WTC11 (cell line): Measurements from ENCODE around the gene ABCB6. TPM values are rescaled to one million over a fixed set of nuclear protein-coding genes. Genes with fewer than 3 reads are reported as not detected.

ENCODE experiments used
- ATAC-seq: fragments of 200-7000 bp; cut with Tn5 transposase; 2 replicates; pipeline ENCODE4 v1.10.0; 2021; ENCODE audit warnings: mild to moderate bottlenecking, moderate library complexity
- CTCF ChIA-PET: fragments of 300-600 bp; sonication (Branson Sonifier 250); formaldehyde crosslinking; loops from one replicate; lab custom pipeline; 2021; ENCODE audit warnings: antibody characterized with exemption; lab: Charles Lee
- POLR2A ChIA-PET: fragments of 350-600 bp; sonication (Branson Sonifier 250); formaldehyde crosslinking; loops from one replicate; lab custom pipeline; 2021; ENCODE audit warnings: antibody characterized with exemption; lab: Charles Lee
- DNase-seq: peaks from one replicate; pipeline ENCODE4 v3.0.0; 2021; ENCODE audit warnings: low spot score
- H3K27ac Mint-ChIP-seq: 2 replicates; pipeline ENCODE4 v1.8.0; 2021; ENCODE audit warnings: mixed read lengths
- H3K27me3 Mint-ChIP-seq: 2 replicates; pipeline ENCODE4 v1.8.0; 2021; ENCODE audit warnings: low read depth, mild to moderate bottlenecking, moderate library complexity, mixed read lengths
- H3K36me3 Mint-ChIP-seq: 2 replicates; pipeline ENCODE4 v1.8.0; 2021; ENCODE audit warnings: mixed read lengths
- H3K4me1 Mint-ChIP-seq: 2 replicates; pipeline ENCODE4 v1.8.0; 2022; ENCODE audit warnings: mixed read lengths
- H3K4me3 Mint-ChIP-seq: 2 replicates; pipeline ENCODE4 v1.8.0; 2021; ENCODE audit warnings: mild to moderate bottlenecking, moderate library complexity, mixed read lengths
- H3K9me3 Mint-ChIP-seq: 2 replicates; pipeline ENCODE4 v1.8.0; 2021; ENCODE audit warnings: mixed read lengths
- ETV6 ChIP-seq: sonication (generic); formaldehyde crosslinking; IDR thresholded peaks from 2 replicates; pipeline ENCODE4 v1.8.1; 2022; ENCODE audit warnings: mild to moderate bottlenecking, missing genetic modification reagents
- FOXK1 ChIP-seq: sonication (generic); formaldehyde crosslinking; IDR thresholded peaks from 2 replicates; pipeline ENCODE4 v1.8.0; 2022; ENCODE audit warnings: mild to moderate bottlenecking, moderate library complexity, missing genetic modification reagents
- FOXP1 ChIP-seq: sonication (generic); formaldehyde crosslinking; IDR thresholded peaks from 2 replicates; pipeline ENCODE4 v1.8.0; 2022; ENCODE audit warnings: missing genetic modification reagents, mild to moderate bottlenecking, moderate library complexity, borderline replicate concordance
- FOXP4 ChIP-seq: sonication (generic); formaldehyde crosslinking; IDR thresholded peaks from 2 replicates; pipeline ENCODE4 v1.8.0; 2022; ENCODE audit warnings: mild to moderate bottlenecking, missing genetic modification reagents
- GABPB1 ChIP-seq: sonication (generic); formaldehyde crosslinking; IDR thresholded peaks from 2 replicates; pipeline ENCODE4 v1.8.1; 2023; ENCODE audit warnings: mild to moderate bottlenecking, missing genetic modification reagents
- GTF2I ChIP-seq: fragments of 250-450 bp; sonication (Bioruptor Pico); conservative IDR thresholded peaks from 2 replicates; pipeline ENCODE4 v1.4.0; 2021; ENCODE audit warnings: mild to moderate bottlenecking
- HMGA2 ChIP-seq: fragments of 250-450 bp; sonication (Bioruptor Pico); IDR thresholded peaks from 2 replicates; pipeline ENCODE4 v1.4.0; 2021; ENCODE audit warnings: mild to moderate bottlenecking, moderate library complexity
- HMGXB4 ChIP-seq: sonication (generic); formaldehyde crosslinking; IDR thresholded peaks from 2 replicates; pipeline ENCODE4 v1.8.1; 2023; ENCODE audit warnings: mild to moderate bottlenecking, moderate library complexity, missing genetic modification reagents
- JUN ChIP-seq: sonication (generic); formaldehyde crosslinking; IDR thresholded peaks from 2 replicates; pipeline ENCODE4 v1.8.0; 2023; ENCODE audit warnings: mild to moderate bottlenecking, missing genetic modification reagents
- KAT7 ChIP-seq: sonication (generic); formaldehyde crosslinking; IDR thresholded peaks from 2 replicates; pipeline ENCODE4 v1.8.1; 2023; ENCODE audit warnings: missing genetic modification reagents, mild to moderate bottlenecking, borderline replicate concordance
- MYBL2 ChIP-seq: sonication (generic); formaldehyde crosslinking; IDR thresholded peaks from 2 replicates; pipeline ENCODE4 v1.8.1; 2023; ENCODE audit warnings: mild to moderate bottlenecking, moderate library complexity, missing genetic modification reagents
- PREB ChIP-seq: sonication (generic); formaldehyde crosslinking; IDR thresholded peaks from 2 replicates; pipeline ENCODE4 v1.8.1; 2022; ENCODE audit warnings: mild to moderate bottlenecking, missing genetic modification reagents, moderate library complexity, borderline replicate concordance
- SMAD3 ChIP-seq: sonication (generic); formaldehyde crosslinking; IDR thresholded peaks from 2 replicates; pipeline ENCODE4 v1.8.0; 2022; ENCODE audit warnings: missing genetic modification reagents, mild to moderate bottlenecking, borderline replicate concordance
- SP1 ChIP-seq: sonication (generic); formaldehyde crosslinking; conservative IDR thresholded peaks from 2 replicates; pipeline ENCODE4 v1.8.1; 2022; ENCODE audit warnings: missing genetic modification reagents
- ZNF396 ChIP-seq: fragments of 250-450 bp; sonication (Bioruptor Pico); IDR thresholded peaks from 2 replicates; pipeline ENCODE4 v1.8.0; 2021; ENCODE audit warnings: mild to moderate bottlenecking, moderate library complexity, borderline replicate concordance
- total RNA-seq: library from RNA; stranded (reverse); gene quantifications from 3 replicates; pipeline ENCODE4 v1.2.3, GENCODE V29; 2021
- TF ChIP-seq, protein P1 (sequence below): sonication (generic); formaldehyde crosslinking; IDR thresholded peaks from 2 replicates; pipeline ENCODE4 v1.8.0; 2022; ENCODE audit warnings: mild to moderate bottlenecking, missing genetic modification reagents
- TF ChIP-seq, protein P2 (sequence below): sonication (generic); formaldehyde crosslinking; conservative IDR thresholded peaks from 2 replicates; pipeline ENCODE4 v1.8.1; 2023; ENCODE audit warnings: mild to moderate bottlenecking, low read depth, missing genetic modification reagents, moderate library complexity
- TF ChIP-seq, protein P3 (sequence below): sonication (generic); formaldehyde crosslinking; IDR thresholded peaks from 2 replicates; pipeline ENCODE4 v1.8.1; 2023; ENCODE audit warnings: mild to moderate bottlenecking, missing genetic modification reagents, moderate library complexity

The ABCB6 gene
- total RNA-seq, 1 experiment from 2014 or later = 44.8 TPM

DNA sequence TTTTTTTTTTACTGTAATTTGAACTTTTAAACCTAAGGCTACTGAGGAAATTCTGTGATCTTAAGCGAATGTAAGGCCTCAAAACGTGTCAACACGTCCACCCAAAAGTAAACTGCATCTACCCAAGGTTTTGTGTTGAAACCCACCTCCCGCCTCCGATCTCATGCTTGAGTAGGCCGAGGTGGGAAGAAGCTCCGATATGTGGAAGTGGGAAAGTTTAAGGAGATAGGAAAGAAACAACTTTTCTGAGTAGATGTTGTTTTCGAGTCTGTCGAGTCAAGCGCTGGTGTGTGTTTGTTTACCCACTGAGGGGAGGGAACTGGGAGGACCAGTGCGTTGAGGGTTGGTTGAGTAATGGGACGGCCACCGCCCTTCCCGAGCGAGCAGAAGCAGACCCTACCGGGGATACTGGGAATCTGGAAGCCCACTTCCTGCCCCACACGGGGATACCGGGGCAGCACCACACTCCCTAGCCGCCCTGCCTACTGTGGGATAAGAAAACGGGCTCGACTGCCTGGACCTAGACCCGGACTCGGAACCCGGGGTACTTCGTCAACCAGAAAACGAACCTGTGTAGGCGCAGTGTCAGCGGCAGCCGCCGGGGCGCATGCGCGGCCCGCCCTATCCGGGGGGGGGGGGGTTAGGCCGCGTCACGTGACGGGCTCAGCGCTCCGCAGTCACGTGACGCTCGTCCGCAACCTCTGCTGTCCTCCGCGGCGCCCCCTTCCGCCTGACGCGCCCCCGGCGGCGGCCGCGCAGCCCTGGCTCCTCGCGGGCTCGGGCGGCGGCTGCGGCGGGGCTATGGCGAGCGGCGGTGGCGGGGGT lies 41.0 kb downstream of the ABCB6 start, which contains the start of gene RETREG2:
Gene RETREG2, plus strand, starts transcription at position 724 of the 825 bp plus-strand sequence. Its CDS starts 78 bp downstream, at position 802.
- H3K36me3 Mint-ChIP-seq = peaks cover 23% of the 10 kb centered on the region
- POLR2A ChIA-PET = interaction anchor here (1.8 kb wide), 1 partner anchor 29 kb away, joined by 6 read pairs; the partner anchor contains the start of gene ZFAND2B
- peak; percentile 66 for ATAC-seq

More for the DNA sequence above, 41.0 kb downstream of the ABCB6 start, which contains the start of gene RETREG2:
- Mint-ChIP-seq H3K27ac (peak within 1 kb of the TSS; percentile 98), H3K4me1 (peaks cover 19% of the 10 kb centered on the region), H3K27me3 (no peaks in the 10 kb centered on the region), H3K9me3 (no peaks in the 10 kb centered on the region), H3K4me3 (peak within 1 kb of the TSS; percentile 88)
- CTCF ChIA-PET = interaction anchor here (0.7 to 1.3 kb wide), 2 partner anchors 76 to 84 kb away, joined by 3 to 4 read pairs; partner anchors contain the start of gene TUBA4A
- DNase-seq = peak; percentile 78
- TF ChIP-seq JUN (no peak), HMGA2 (CRISPR knock-in tag) (no peak), KAT7 (CRISPR knock-in tag) (peak; percentile 21; the same call in 1 of the 2 replicates), HMGXB4 (CRISPR knock-in tag) (peak; percentile 80), MYBL2 (CRISPR knock-in tag) (0 out of 2 replicates have a peak, but pooled peaks have one; percentile 37), GABPB1 (CRISPR knock-in tag) (peak; percentile 86), ZNF396 (CRISPR knock-in tag) (no peak), GTF2I (CRISPR knock-in tag) (no peak), SMAD3 (CRISPR knock-in tag) (0 out of 2 replicates have a peak, but pooled peaks have one; percentile 25), ETV6 (CRISPR knock-in tag) (peak; percentile 49), FOXP4 (no peak; the same call in 1 of the 2 replicates), PREB (no peak), FOXP1 (CRISPR knock-in tag) (peak; percentile 59; the same call in 1 of the 2 replicates), FOXK1 (peak; percentile 22; the same call in 1 of the 2 replicates), SP1 (peak; percentile 83)
- TF ChIP-seq, protein P1, sequence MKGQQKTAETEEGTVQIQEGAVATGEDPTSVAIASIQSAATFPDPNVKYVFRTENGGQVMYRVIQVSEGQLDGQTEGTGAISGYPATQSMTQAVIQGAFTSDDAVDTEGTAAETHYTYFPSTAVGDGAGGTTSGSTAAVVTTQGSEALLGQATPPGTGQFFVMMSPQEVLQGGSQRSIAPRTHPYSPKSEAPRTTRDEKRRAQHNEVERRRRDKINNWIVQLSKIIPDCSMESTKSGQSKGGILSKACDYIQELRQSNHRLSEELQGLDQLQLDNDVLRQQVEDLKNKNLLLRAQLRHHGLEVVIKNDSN (CRISPR knock-in tag) = peak; percentile 94
- TF ChIP-seq, protein P2, sequence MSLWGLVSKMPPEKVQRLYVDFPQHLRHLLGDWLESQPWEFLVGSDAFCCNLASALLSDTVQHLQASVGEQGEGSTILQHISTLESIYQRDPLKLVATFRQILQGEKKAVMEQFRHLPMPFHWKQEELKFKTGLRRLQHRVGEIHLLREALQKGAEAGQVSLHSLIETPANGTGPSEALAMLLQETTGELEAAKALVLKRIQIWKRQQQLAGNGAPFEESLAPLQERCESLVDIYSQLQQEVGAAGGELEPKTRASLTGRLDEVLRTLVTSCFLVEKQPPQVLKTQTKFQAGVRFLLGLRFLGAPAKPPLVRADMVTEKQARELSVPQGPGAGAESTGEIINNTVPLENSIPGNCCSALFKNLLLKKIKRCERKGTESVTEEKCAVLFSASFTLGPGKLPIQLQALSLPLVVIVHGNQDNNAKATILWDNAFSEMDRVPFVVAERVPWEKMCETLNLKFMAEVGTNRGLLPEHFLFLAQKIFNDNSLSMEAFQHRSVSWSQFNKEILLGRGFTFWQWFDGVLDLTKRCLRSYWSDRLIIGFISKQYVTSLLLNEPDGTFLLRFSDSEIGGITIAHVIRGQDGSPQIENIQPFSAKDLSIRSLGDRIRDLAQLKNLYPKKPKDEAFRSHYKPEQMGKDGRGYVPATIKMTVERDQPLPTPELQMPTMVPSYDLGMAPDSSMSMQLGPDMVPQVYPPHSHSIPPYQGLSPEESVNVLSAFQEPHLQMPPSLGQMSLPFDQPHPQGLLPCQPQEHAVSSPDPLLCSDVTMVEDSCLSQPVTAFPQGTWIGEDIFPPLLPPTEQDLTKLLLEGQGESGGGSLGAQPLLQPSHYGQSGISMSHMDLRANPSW (CRISPR knock-in tag) = 0 out of 2 replicates have a peak, but pooled peaks have one; percentile 78
- TF ChIP-seq, protein P3, sequence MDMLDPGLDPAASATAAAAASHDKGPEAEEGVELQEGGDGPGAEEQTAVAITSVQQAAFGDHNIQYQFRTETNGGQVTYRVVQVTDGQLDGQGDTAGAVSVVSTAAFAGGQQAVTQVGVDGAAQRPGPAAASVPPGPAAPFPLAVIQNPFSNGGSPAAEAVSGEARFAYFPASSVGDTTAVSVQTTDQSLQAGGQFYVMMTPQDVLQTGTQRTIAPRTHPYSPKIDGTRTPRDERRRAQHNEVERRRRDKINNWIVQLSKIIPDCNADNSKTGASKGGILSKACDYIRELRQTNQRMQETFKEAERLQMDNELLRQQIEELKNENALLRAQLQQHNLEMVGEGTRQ (CRISPR knock-in tag) = peak; percentile 100
